Suprapubic skin (tissue), 4 donors: Measurements from ENCODE around the gene RNF5. TPM values are rescaled to one million over a fixed set of nuclear protein-coding genes. Genes with fewer than 3 reads are reported as not detected.

Experiments
- DNase-seq, 2 donors: peaks; one replicate each; pipeline ENCODE4 v3.0.0-alpha.2; 2019; ENCODE audit warnings: low spot score in 2 of 2
- H3K27ac ChIP-seq: fragments of 200-600 bp; sonication (generic); one replicate; pipeline ENCODE4 v1.5.1; 2019
- H3K27me3 ChIP-seq: fragments of 200-600 bp; sonication (generic); one replicate; pipeline ENCODE4 v1.5.1; 2019
- H3K36me3 ChIP-seq: fragments of 200-600 bp; sonication (generic); one replicate; pipeline ENCODE4 v1.5.1; 2019
- H3K4me1 ChIP-seq: fragments of 200-600 bp; sonication (generic); one replicate; pipeline ENCODE4 v1.5.1; 2019
- H3K4me3 ChIP-seq: fragments of 200-600 bp; sonication (generic); one replicate; pipeline ENCODE4 v1.5.1; 2019; ENCODE audit warnings: mild to moderate bottlenecking
- H3K9me3 ChIP-seq: fragments of 200-600 bp; sonication (generic); one replicate; pipeline ENCODE4 v1.5.1; 2019
- CTCF ChIP-seq, 2 donors: fragments of 200-600 bp in 1 of 2; fragments of 450-650 bp in 1 of 2; sonication (generic) in 1 of 2; IDR thresholded peaks; one replicate each; pipeline ENCODE4 v1.5.1; 2016 to 2019; ENCODE audit warnings: antibody characterized with exemption in 2 of 2, mild to moderate bottlenecking in 1 of 2, moderate library complexity in 1 of 2
- EP300 ChIP-seq: sonication (generic); formaldehyde crosslinking; IDR thresholded peaks from one replicate; pipeline ENCODE4 v1.6.1; 2017; ENCODE audit warnings: antibody characterized with exemption
- POLR2A ChIP-seq, 2 donors: fragments of 450-650 bp; IDR thresholded peaks; one replicate each; pipeline ENCODE4 v1.6.1; 2017; ENCODE audit warnings: antibody characterized with exemption in 2 of 2, mild to moderate bottlenecking in 2 of 2, moderate library complexity in 2 of 2
- POLR2AphosphoS5 ChIP-seq, 3 donors: sonication (generic); formaldehyde crosslinking; IDR thresholded peaks; one replicate each; pipeline ENCODE4 v1.6.1; 2017; ENCODE audit warnings: antibody characterized with exemption in 3 of 3
- WGBS: methylation state at CpG from one replicate; pipeline ENCODE4 v1.1.5; 2018; 5-methylcytosine and 5-hydroxymethylcytosine counted together
- total RNA-seq, 4 donors: library from RNA; depleted of rRNA; stranded (reverse); fragments of >200 nt; gene quantifications; one replicate each; pipeline ENCODE4 v1.1.0, GENCODE V29; 2016

The RNF5 gene
- total RNA-seq, 4 donors from 2014 or later, result 55.7 to 73.0 (median 63.4) TPM

DNA sequence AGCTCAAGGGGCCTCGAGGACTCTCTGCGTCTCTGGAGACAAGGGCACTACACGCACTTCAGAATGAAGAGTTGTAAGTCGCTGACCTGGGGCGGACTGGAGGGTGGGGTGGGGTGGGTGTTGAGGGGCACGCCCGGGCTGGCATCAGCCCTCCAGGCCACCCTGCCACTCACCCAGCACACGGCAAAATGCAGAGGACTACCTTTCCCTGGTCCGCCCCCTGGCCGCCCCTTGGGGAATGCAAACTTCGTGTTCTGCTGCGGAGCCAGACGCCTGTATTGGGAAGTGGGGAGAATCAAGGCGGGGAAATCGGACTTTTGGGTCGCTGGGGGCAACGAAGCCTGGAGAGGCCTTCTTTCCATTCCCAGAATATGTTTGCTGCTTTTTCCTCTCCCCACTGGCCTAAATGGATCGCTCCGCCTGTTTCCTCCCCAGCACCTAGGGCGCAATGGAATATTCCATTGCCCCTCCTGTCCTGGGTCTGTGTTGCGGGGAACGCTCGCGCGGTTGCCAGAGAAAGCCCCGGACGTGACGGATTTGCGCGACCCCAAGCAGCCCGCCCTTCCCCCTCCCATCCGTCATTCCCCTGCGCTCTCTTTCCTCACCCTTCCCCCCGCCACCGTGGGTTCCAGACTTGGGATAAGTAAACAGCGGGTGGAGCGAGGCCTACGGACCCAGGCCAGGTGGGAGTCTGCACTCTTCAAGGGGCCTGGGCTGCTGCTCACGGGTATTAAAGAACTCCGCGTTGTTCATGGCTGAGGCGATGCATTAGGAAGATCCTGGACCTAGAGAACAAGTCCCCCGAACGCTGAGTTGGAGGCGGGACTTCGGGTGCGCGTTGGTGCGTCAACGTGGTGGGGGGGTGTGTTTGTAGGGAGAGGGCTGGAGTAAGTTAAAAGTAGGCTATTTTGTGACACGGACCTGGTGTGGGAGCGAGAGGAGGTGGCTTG lies 24.4 kb upstream of the RNF5 start, which contains the start of gene PPT2:
PPT2 (plus strand) TSS at position 578 of the 950 bp plus-strand sequence. CDS start 454 bp downstream, outside the sequence.
- Histone ChIP-seq H3K4me1 (peaks cover 46% of the 10 kb centered on the region), H3K4me3 (peak within 1 kb of the TSS; percentile 76), H3K27ac (peak within 1 kb of the TSS; percentile 88), H3K9me3 (no peaks in the 10 kb centered on the region), H3K36me3 (peaks cover 29% of the 10 kb centered on the region), H3K27me3 (no peaks in the 10 kb centered on the region)
- WGBS, result under 1% methylated on average over 32 of the region's 52 CpGs
- TF ChIP-seq POLR2A (IDR thresholded peaks at IDR 0.05), result peak in 1 of 2 donors; percentile 24
- peak in 1 of 3 donors; percentile 74 for TF ChIP-seq POLR2AphosphoS5 (IDR thresholded peaks at IDR 0.05)
- TF ChIP-seq CTCF (IDR thresholded peaks at IDR 0.05), result no peak
- no peak for TF ChIP-seq EP300
- peak; percentile 95 to 96 for DNase-seq

DNA sequence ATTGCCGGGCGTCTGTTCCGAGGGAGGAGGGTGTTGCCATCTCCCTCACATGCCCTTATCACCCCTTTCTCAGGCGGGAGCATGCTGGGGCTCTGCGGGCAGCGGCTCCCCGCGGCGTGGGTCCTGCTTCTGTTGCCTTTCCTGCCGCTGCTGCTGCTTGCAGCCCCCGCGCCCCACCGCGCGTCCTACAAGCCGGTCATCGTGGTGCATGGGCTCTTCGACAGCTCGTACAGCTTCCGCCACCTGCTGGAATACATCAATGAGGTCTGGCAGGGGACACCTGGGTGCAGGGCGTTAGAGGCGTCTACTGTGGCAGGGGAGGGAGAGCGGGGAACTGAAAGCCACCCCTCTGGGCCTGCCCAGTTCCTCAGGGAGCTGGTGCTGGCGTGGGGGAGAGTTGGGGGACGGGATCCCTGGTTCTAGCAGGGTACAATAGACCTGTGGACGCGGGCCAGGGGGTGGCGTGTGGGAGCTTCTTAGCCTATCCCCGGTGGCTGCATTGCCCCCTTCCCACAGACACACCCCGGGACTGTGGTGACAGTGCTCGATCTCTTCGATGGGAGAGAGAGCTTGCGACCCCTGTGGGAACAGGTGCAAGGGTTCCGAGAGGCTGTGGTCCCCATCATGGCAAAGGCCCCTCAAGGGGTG lies 23.6 kb upstream of the RNF5 start:
- WGBS, result 4% methylated on average over 24 of the region's 34 CpGs
- Histone ChIP-seq H3K4me3 (peak overlapping the region; percentile 76), H3K9me3 (no peaks in the 10 kb centered on the region), H3K4me1 (peaks cover 43% of the 10 kb centered on the region), H3K27ac (peak overlapping the region; percentile 88), H3K27me3 (no peaks in the 10 kb centered on the region), H3K36me3 (peaks cover 30% of the 10 kb centered on the region)
- DNase-seq, result peak; percentile 79 to 83
- TF ChIP-seq POLR2A (IDR thresholded peaks at IDR 0.05) (no peak), EP300 (no peak), CTCF (IDR thresholded peaks at IDR 0.05) (peak in 1 of 2 donors; percentile 42), POLR2AphosphoS5 (IDR thresholded peaks at IDR 0.05) (no peak)

DNA sequence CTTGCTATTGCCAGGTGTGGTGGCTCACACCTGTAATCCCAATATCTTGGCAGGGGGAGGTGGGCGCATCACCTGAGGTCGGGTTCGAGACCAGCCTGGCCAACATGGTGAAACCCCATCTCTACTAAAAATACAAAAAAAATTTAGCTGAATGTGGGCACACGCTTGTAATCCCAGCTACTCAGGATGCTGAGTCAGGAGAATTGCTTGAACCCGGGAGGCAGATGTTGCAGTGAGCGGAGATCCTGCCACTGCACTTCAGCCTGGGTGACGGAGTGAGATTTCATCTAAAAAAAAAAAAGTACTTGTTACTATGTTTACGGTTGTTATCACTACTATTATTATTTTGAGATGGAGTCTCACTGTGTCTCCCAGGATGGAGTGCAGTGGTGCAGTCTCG lies 21.3 kb upstream of the RNF5 start:
- peaks cover 40% of the 10 kb centered on the region for H3K36me3 ChIP-seq
- H3K4me3 ChIP-seq, result no peak overlapping the region
- H3K27ac ChIP-seq, result no peak overlapping the region
- WGBS, result 93% methylated on average over 9 of the region's 9 CpGs
- H3K4me1 ChIP-seq, result peaks cover 30% of the 10 kb centered on the region
- no peak for DNase-seq
- no peaks in the 10 kb centered on the region for H3K27me3 ChIP-seq
- TF ChIP-seq POLR2A (IDR thresholded peaks at IDR 0.05), result no peak
- no peaks in the 10 kb centered on the region for H3K9me3 ChIP-seq

DNA sequence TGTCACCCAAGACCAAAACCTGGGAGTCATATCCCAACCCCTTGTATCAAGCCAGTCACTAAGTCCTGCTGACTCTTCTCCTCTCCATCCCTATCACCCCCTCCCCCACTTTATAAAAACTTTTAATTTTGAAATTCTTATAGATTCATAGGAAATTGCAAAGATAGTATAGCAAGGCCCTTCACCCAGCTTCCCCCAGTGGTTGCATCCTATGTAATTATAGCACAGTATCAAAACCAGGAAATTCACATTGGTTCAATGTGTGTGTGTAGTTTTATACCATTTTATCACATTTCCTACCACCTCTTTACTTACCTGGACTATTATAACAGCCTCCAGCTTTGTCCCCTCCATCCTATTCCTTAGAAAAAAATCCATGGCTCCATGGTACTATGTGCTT lies 20.2 kb upstream of the RNF5 start:
- H3K9me3 ChIP-seq, result no peaks in the 10 kb centered on the region

More for the DNA sequence above, 20.2 kb upstream of the RNF5 start:
- Histone ChIP-seq H3K27ac (no peak overlapping the region), H3K36me3 (peaks cover 52% of the 10 kb centered on the region), H3K4me3 (no peak overlapping the region), H3K27me3 (no peaks in the 10 kb centered on the region), H3K4me1 (peaks cover 19% of the 10 kb centered on the region)
- DNase-seq, result no peak
- TF ChIP-seq POLR2AphosphoS5 (IDR thresholded peaks at IDR 0.05) (no peak), CTCF (IDR thresholded peaks at IDR 0.05) (no peak), EP300 (no peak), POLR2A (IDR thresholded peaks at IDR 0.05) (no peak)
